DOHH2 (cell line): Measurements from ENCODE around the gene NAV2.

Experiments
- CTCF ChIP-seq: fragments of 200-600 bp; sonication (generic); IDR thresholded peaks from one replicate; pipeline ENCODE4 v1.5.1; 2014; ENCODE audit warnings: antibody characterized with exemption, mild to moderate bottlenecking, low read depth, low read length; ENCODE audit not compliant: poor library complexity, severe bottlenecking
- EZH2phosphoT487 ChIP-seq: fragments of 200-600 bp; sonication (generic); IDR thresholded peaks from 2 replicates; pipeline ENCODE4 v1.6.1; 2017; ENCODE audit warnings: borderline replicate concordance, mild to moderate bottlenecking, antibody characterized with exemption, low read length, moderate library complexity, mixed read lengths

DNA sequence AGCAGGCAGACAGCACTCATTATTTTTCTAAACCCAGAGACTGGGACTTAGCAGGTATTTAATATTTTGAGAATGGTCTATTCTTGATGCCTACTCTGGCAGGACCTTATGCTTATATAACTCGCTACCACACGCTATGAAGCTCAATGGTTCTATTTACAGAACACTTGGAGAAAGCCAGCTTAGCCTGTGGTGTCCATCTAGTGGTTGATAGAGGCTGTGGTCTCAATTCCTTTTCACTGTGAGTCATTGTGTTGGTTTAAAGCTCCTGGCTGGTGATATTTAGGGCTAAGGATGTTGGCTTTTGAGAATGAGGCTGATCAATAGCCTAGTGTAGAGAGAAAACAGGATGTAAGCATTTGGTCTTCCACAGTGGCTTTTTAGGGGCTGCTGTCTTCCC lies 241.3 kb downstream of the NAV2 start:
- no peak for TF ChIP-seq CTCF
- no peak for TF ChIP-seq EZH2phosphoT487
